ENCODE results near the gene SUGP2. TPM values are rescaled to one million over a fixed set of nuclear protein-coding genes. Genes with fewer than 3 reads are reported as not detected.

SUGP2 gene
- total and polyA plus RNA-seq, 2 experiments from 2014 or later, result 102 to 109 TPM

DNA sequence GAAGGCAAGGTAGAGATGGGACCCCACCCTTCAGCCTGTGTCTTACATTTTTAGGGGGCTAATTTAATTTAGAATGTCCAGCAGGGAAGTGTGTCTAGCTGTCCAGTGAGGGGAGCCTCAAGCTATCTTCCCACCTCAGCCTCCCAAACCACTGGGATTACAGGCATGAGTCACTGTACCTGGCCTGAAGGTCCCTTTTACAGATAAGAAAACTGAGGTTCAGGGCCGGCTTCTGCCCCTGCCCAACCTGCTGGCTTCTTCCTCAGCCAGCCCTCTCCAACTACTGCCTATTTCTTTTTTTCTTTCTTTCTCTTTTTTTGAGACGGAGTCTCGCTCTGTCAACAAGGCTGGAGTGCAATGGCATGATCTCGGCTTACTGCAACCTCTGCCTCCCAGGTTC lies 72.9 kb downstream of the SUGP2 start:
- Histone ChIP-seq H3K36me3 (ENCODE audit: insufficient read depth) (no peaks in the 10 kb centered on the region), H3K4me1 (ENCODE audit: insufficient read depth) (peaks cover 3% of the 10 kb centered on the region), H3K27ac (ENCODE audit: low read depth) (no peak overlapping the region), H3K4me2 (no peak overlapping the region), H4K20me1 (replicated peaks; ENCODE audit: insufficient read depth) (no peaks in the 10 kb centered on the region), H3K79me2 (replicated peaks; ENCODE audit: insufficient read depth) (no peaks in the 10 kb centered on the region), H3F3A (replicated peaks; ENCODE audit: low read depth) (peaks cover 7% of the 10 kb centered on the region; the same call in 1 of the 2 replicates), H3K4me3 (no peak overlapping the region), H3K9me2 (ENCODE audit: insufficient read depth) (no peaks in the 10 kb centered on the region), H2AFZ (no peak overlapping the region), H3K27me3 (ENCODE audit: insufficient read depth) (no peaks in the 10 kb centered on the region)
- no peak for ATAC-seq
- H3K4me3 Mint-ChIP-seq, result no peak overlapping the region
- H3K9me3 Mint-ChIP-seq, result no peaks in the 10 kb centered on the region
- no peak overlapping the region for H3K27ac Mint-ChIP-seq
- DNase-seq (ENCODE audit: low spot score), result no peak
- H3K36me3 Mint-ChIP-seq (ENCODE audit: low read depth), result no peaks in the 10 kb centered on the region
- TF ChIP-seq, protein P1, sequence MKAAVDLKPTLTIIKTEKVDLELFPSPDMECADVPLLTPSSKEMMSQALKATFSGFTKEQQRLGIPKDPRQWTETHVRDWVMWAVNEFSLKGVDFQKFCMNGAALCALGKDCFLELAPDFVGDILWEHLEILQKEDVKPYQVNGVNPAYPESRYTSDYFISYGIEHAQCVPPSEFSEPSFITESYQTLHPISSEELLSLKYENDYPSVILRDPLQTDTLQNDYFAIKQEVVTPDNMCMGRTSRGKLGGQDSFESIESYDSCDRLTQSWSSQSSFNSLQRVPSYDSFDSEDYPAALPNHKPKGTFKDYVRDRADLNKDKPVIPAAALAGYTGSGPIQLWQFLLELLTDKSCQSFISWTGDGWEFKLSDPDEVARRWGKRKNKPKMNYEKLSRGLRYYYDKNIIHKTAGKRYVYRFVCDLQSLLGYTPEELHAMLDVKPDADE (IDR thresholded peaks at IDR 0.05), result no peak
- TF ChIP-seq, protein P2, sequence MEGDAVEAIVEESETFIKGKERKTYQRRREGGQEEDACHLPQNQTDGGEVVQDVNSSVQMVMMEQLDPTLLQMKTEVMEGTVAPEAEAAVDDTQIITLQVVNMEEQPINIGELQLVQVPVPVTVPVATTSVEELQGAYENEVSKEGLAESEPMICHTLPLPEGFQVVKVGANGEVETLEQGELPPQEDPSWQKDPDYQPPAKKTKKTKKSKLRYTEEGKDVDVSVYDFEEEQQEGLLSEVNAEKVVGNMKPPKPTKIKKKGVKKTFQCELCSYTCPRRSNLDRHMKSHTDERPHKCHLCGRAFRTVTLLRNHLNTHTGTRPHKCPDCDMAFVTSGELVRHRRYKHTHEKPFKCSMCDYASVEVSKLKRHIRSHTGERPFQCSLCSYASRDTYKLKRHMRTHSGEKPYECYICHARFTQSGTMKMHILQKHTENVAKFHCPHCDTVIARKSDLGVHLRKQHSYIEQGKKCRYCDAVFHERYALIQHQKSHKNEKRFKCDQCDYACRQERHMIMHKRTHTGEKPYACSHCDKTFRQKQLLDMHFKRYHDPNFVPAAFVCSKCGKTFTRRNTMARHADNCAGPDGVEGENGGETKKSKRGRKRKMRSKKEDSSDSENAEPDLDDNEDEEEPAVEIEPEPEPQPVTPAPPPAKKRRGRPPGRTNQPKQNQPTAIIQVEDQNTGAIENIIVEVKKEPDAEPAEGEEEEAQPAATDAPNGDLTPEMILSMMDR (conservative IDR thresholded peaks at IDR 0.05; ENCODE audit: low read depth in 2 of 2), result no peak
- TF ChIP-seq, protein P3, sequence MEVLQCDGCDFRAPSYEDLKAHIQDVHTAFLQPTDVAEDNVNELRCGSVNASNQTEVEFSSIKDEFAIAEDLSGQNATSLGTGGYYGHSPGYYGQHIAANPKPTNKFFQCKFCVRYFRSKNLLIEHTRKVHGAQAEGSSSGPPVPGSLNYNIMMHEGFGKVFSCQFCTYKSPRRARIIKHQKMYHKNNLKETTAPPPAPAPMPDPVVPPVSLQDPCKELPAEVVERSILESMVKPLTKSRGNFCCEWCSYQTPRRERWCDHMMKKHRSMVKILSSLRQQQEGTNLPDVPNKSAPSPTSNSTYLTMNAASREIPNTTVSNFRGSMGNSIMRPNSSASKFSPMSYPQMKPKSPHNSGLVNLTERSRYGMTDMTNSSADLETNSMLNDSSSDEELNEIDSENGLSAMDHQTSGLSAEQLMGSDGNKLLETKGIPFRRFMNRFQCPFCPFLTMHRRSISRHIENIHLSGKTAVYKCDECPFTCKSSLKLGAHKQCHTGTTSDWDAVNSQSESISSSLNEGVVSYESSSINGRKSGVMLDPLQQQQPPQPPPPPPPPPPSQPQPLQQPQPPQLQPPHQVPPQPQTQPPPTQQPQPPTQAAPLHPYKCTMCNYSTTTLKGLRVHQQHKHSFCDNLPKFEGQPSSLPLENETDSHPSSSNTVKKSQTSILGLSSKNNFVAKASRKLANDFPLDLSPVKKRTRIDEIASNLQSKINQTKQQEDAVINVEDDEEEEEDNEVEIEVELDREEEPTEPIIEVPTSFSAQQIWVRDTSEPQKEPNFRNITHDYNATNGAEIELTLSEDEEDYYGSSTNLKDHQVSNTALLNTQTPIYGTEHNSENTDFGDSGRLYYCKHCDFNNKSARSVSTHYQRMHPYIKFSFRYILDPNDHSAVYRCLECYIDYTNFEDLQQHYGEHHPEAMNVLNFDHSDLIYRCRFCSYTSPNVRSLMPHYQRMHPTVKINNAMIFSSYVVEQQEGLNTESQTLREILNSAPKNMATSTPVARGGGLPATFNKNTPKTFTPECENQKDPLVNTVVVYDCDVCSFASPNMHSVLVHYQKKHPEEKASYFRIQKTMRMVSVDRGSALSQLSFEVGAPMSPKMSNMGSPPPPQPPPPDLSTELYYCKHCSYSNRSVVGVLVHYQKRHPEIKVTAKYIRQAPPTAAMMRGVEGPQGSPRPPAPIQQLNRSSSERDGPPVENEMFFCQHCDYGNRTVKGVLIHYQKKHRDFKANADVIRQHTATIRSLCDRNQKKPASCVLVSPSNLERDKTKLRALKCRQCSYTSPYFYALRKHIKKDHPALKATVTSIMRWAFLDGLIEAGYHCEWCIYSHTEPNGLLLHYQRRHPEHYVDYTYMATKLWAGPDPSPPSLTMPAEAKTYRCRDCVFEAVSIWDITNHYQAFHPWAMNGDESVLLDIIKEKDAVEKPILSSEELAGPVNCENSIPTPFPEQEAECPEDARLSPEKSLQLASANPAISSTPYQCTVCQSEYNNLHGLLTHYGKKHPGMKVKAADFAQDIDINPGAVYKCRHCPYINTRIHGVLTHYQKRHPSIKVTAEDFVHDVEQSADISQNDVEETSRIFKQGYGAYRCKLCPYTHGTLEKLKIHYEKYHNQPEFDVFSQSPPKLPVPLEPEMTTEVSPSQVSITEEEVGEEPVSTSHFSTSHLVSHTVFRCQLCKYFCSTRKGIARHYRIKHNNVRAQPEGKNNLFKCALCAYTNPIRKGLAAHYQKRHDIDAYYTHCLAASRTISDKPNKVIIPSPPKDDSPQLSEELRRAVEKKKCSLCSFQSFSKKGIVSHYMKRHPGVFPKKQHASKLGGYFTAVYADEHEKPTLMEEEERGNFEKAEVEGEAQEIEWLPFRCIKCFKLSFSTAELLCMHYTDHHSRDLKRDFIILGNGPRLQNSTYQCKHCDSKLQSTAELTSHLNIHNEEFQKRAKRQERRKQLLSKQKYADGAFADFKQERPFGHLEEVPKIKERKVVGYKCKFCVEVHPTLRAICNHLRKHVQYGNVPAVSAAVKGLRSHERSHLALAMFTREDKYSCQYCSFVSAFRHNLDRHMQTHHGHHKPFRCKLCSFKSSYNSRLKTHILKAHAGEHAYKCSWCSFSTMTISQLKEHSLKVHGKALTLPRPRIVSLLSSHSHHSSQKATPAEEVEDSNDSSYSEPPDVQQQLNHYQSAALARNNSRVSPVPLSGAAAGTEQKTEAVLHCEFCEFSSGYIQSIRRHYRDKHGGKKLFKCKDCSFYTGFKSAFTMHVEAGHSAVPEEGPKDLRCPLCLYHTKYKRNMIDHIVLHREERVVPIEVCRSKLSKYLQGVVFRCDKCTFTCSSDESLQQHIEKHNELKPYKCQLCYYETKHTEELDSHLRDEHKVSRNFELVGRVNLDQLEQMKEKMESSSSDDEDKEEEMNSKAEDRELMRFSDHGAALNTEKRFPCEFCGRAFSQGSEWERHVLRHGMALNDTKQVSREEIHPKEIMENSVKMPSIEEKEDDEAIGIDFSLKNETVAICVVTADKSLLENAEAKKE (CRISPR knock-in tag; IDR thresholded peaks at IDR 0.05), result no peak
- TF ChIP-seq EZH2 (IDR thresholded peaks at IDR 0.05; ENCODE audit: low read depth, unreplicated experiment) (no peak), STAT1 (IDR thresholded peaks at IDR 0.05; ENCODE audit: unreplicated experiment) (no peak), CREB1 (CRISPR knock-in tag; IDR thresholded peaks at IDR 0.05; ENCODE audit: low read depth) (no peak), ZNF331 (CRISPR knock-in tag; IDR thresholded peaks at IDR 0.05; ENCODE audit: low read depth) (no peak), NANOG (IDR thresholded peaks at IDR 0.05; ENCODE audit: borderline replicate concordance) (no peak)
- peaks cover 8% of the 10 kb centered on the region for H3K27me3 Mint-ChIP-seq (ENCODE audit: insufficient read depth, low read depth, poor library complexity)
- peaks cover 4% of the 10 kb centered on the region; the same call in 1 of the 3 replicates for H3K4me1 Mint-ChIP-seq

All from GM23338 (cell line).